Measurements from ENCODE around the gene NAE1.

DNA sequence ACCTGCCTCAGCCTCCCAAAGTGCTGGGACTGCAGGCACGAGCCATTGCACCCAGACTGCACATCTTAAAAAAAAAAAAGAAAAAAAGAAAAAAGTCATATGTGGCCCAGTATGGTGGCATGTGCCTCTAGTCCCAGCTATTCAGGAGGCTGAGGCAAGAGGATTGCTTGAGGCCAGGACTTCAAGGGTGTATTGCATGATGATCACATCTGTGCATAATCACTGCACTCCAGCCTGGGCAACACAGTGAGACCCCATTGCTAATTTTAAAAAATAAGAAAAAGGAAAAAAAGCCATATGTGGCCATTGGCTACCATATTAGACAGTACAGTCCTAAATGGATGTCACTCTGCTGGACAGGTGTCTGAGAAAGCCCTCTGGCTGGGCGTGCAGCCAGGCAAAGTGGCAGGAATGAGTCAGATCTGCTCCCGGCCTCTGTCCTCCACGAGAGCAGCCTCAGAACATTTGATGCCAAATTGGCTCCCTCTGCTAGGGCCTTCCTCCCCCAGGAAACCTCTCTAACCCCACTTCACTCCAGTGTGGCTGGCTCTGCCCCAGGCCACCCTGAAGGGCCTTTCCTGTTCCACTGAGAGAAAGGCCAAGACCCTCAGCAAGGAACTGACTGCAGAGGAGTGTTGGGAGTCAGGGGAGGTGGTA is 28.1 kb upstream of the NAE1 start:
- TF ChIP-seq, protein P1, sequence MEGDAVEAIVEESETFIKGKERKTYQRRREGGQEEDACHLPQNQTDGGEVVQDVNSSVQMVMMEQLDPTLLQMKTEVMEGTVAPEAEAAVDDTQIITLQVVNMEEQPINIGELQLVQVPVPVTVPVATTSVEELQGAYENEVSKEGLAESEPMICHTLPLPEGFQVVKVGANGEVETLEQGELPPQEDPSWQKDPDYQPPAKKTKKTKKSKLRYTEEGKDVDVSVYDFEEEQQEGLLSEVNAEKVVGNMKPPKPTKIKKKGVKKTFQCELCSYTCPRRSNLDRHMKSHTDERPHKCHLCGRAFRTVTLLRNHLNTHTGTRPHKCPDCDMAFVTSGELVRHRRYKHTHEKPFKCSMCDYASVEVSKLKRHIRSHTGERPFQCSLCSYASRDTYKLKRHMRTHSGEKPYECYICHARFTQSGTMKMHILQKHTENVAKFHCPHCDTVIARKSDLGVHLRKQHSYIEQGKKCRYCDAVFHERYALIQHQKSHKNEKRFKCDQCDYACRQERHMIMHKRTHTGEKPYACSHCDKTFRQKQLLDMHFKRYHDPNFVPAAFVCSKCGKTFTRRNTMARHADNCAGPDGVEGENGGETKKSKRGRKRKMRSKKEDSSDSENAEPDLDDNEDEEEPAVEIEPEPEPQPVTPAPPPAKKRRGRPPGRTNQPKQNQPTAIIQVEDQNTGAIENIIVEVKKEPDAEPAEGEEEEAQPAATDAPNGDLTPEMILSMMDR (conservative IDR thresholded peaks at IDR 0.05; ENCODE audit: low read length) = no peak
- no peak for TF ChIP-seq EZH2phosphoT487 (IDR thresholded peaks at IDR 0.05; ENCODE audit: borderline replicate concordance)
